ENCODE measurements around the gene IDH2.

DNA sequence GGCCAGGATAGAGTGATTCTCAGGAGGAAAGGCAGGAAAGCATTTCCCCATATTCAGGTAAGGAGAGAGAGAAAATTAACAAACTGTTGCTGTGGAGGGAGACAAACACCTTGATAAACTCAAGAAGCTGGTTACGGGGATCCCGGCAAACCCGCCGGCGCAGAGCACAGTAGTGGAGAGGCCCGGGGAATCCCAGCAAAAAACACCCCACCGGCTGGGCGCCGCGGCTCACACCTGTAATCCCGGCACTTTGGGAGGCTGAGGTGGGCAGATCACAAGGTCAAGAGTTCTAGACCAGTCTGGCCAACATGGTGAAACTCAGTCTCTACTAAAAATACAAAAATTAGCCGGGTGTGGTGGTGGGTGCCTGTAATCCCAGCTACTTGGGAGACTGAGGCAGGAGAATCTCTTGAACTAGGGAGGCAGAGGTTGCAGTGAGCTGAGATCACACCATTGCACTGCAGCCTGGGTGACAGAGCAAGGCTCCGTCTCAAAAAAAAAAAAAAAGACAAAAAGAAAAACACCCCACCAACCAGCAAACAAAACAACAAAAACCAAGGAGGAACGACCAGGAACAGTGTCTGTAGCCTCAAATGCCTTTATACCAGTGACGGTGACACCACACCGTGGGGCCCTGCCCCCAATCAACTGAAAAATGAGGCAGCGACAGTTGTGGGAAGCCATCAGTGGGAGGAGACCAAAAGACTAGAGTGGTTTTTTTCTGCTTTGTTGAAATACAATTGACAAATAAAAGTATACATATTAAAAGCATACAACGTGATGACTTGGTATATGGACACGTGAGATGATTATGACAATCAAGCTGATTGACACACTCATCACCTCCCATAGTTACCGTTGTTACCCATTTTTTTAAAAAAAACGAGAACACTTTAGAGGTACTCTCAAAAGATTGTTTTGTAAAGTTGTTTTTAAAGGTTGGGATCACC is 40.2 kb upstream of the IDH2 start:
- TF ChIP-seq, protein P1, sequence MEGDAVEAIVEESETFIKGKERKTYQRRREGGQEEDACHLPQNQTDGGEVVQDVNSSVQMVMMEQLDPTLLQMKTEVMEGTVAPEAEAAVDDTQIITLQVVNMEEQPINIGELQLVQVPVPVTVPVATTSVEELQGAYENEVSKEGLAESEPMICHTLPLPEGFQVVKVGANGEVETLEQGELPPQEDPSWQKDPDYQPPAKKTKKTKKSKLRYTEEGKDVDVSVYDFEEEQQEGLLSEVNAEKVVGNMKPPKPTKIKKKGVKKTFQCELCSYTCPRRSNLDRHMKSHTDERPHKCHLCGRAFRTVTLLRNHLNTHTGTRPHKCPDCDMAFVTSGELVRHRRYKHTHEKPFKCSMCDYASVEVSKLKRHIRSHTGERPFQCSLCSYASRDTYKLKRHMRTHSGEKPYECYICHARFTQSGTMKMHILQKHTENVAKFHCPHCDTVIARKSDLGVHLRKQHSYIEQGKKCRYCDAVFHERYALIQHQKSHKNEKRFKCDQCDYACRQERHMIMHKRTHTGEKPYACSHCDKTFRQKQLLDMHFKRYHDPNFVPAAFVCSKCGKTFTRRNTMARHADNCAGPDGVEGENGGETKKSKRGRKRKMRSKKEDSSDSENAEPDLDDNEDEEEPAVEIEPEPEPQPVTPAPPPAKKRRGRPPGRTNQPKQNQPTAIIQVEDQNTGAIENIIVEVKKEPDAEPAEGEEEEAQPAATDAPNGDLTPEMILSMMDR (conservative IDR thresholded peaks at IDR 0.05; ENCODE audit: low read depth, low read length): no peak
- TF ChIP-seq MXI1 (IDR thresholded peaks at IDR 0.05; ENCODE audit: borderline replicate concordance, low read depth, low read length): no peak
- TF ChIP-seq MAZ (IDR thresholded peaks at IDR 0.05; ENCODE audit: borderline replicate concordance, low read depth, low read length): no peak
- TF ChIP-seq RCOR1 (IDR thresholded peaks at IDR 0.05; ENCODE audit: insufficient replicate concordance, low read length): no peak
- TF ChIP-seq CHD1 (IDR thresholded peaks at IDR 0.05; ENCODE audit: low read depth, low read length): no peak
- TF ChIP-seq POLR2A (IDR thresholded peaks at IDR 0.05; ENCODE audit: low read depth, low read length): no peak
- TF ChIP-seq BHLHE40 (IDR thresholded peaks at IDR 0.05; ENCODE audit: low read depth, low read length): no peak
- TF ChIP-seq RAD21 (IDR thresholded peaks at IDR 0.05; ENCODE audit: low read length): no peak
- TF ChIP-seq FOS (IDR thresholded peaks at IDR 0.05; ENCODE audit: low read depth, low read length): no peak
- TF ChIP-seq, protein P2, sequence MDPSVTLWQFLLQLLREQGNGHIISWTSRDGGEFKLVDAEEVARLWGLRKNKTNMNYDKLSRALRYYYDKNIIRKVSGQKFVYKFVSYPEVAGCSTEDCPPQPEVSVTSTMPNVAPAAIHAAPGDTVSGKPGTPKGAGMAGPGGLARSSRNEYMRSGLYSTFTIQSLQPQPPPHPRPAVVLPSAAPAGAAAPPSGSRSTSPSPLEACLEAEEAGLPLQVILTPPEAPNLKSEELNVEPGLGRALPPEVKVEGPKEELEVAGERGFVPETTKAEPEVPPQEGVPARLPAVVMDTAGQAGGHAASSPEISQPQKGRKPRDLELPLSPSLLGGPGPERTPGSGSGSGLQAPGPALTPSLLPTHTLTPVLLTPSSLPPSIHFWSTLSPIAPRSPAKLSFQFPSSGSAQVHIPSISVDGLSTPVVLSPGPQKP (IDR thresholded peaks at IDR 0.05; ENCODE audit: borderline replicate concordance, low read depth, low read length): no peak
- no peak for TF ChIP-seq SMC3 (IDR thresholded peaks at IDR 0.05; ENCODE audit: low read depth, low read length)
- TF ChIP-seq RFX5 (IDR thresholded peaks at IDR 0.05; ENCODE audit: low read depth, low read length): no peak
